ENCODE measurements around the gene RNF130. TPM values are rescaled to one million over a fixed set of nuclear protein-coding genes. Genes with fewer than 3 reads are reported as not detected.

Gene RNF130
- total RNA-seq, 4 donors from 2014 or later: 55.0 to 121 (median 69.4) TPM

- Histone ChIP-seq H3K27ac (no peak overlapping the region), H3K9me3 (no peaks in the 10 kb centered on the region), H3K27me3 (no peaks in the 10 kb centered on the region), H3K4me1 (no peaks in the 10 kb centered on the region), H3K36me3 (no peaks in the 10 kb centered on the region), H3K4me3 (replicated peaks in 1 of 3) (no peak overlapping the region)
- WGBS, 2 donors: 85 to 93% methylated on average over 22 to 23 of the region's 24 CpGs
- intact Hi-C loops (cut with DNase I): no loop called here
- DNase-seq: no peak
- TF ChIP-seq CTCF (IDR thresholded peaks at IDR 0.05): no peak
- TF ChIP-seq POLR2A (IDR thresholded peaks at IDR 0.05): no peak
Observed at GRCh38 chr5:180080486-180081280, 9.1 kb upstream of the RNF130 start.

GRCh38 chr5:180079702-180080466 lies 8.3 kb upstream of the RNF130 start:
- no peak overlapping the region for H3K27ac ChIP-seq
- TF ChIP-seq POLR2A (IDR thresholded peaks at IDR 0.05) (no peak), CTCF (IDR thresholded peaks at IDR 0.05) (no peak)
- H3K4me3 ChIP-seq (replicated peaks in 1 of 3): no peak overlapping the region
- intact Hi-C loops (cut with DNase I): no loop called here
- DNase-seq: no peak
- no peaks in the 10 kb centered on the region for H3K4me1 ChIP-seq
- 77% methylated on average over 12 to 13 of the region's 14 CpGs for WGBS, 2 donors
- H3K9me3 ChIP-seq: no peaks in the 10 kb centered on the region
- no peaks in the 10 kb centered on the region for H3K36me3 ChIP-seq
- H3K27me3 ChIP-seq: no peaks in the 10 kb centered on the region

GRCh38 chr5:180078348-180078747 lies 6.8 kb upstream of the RNF130 start:
- Histone ChIP-seq H3K9me3 (no peaks in the 10 kb centered on the region), H3K4me1 (no peaks in the 10 kb centered on the region), H3K4me3 (replicated peaks in 1 of 3) (no peak overlapping the region), H3K36me3 (no peaks in the 10 kb centered on the region), H3K27me3 (no peaks in the 10 kb centered on the region), H3K27ac (no peak overlapping the region)
- WGBS, 2 donors: 89 to 90% methylated on average over 9 of the region's 9 CpGs
- intact Hi-C loops (cut with DNase I): no loop called here
- TF ChIP-seq CTCF (IDR thresholded peaks at IDR 0.05) (no peak), POLR2A (IDR thresholded peaks at IDR 0.05) (no peak)
- no peak for DNase-seq

- TF ChIP-seq CTCF (IDR thresholded peaks at IDR 0.05): no peak
- TF ChIP-seq POLR2A (IDR thresholded peaks at IDR 0.05): no peak
- intact Hi-C loops (cut with DNase I): no loop called here
- Histone ChIP-seq H3K4me3 (replicated peaks in 1 of 3) (no peak overlapping the region), H3K27me3 (no peaks in the 10 kb centered on the region), H3K4me1 (no peaks in the 10 kb centered on the region), H3K36me3 (no peaks in the 10 kb centered on the region), H3K27ac (no peak overlapping the region), H3K9me3 (no peaks in the 10 kb centered on the region)
- 85% methylated on average over 9 of the region's 9 CpGs for WGBS, 2 donors
- no peak for DNase-seq
Observed at GRCh38 chr5:180077594-180078284, 6.2 kb upstream of the RNF130 start.
